ENCODE measurements around the gene WNT6. TPM values are rescaled to one million over a fixed set of nuclear protein-coding genes. Genes with fewer than 3 reads are reported as not detected.

The WNT6 gene
- total and polyA plus RNA-seq, 12 donors = 0.15 to 3.0 (median 0.75) TPM

- no peaks in the 10 kb centered on the region for H3K36me3 ChIP-seq
- H3K4me3 ChIP-seq = no peak overlapping the region
- H3K27me3 ChIP-seq = peaks cover 0 to 62% (median 32%) of the 10 kb centered on the region in 7 donors
- peak overlapping the region; percentile 5 to 87 (median 67) for H3K27ac ChIP-seq
- peaks cover 0 to 28% (median 13%) of the 10 kb centered on the region in 9 donors for H3K4me1 ChIP-seq
- TF ChIP-seq CTCF (IDR thresholded peaks at IDR 0.05) = no peak
- 63 to 64% methylated on average over 4 of the region's 4 CpGs for WGBS, 2 donors
- DNase-seq (no peak), ATAC-seq (peak in 2 of 8 donors; percentile 1 to 8)
- H3K9me3 ChIP-seq = peaks cover 0 to 15% (median 5%) of the 10 kb centered on the region in 11 donors
- intact Hi-C loops (cut with DNase I) = loop anchor here in 1 of 10 donors (10.0 kb wide), 1 partner anchor 118 kb away; the partner anchor contains the start of gene TTLL4
Observed at GRCh38 chr2:218833023-218833609, 26.5 kb upstream of the WNT6 start.

GRCh38 chr2:218834685-218835084 is 24.9 kb upstream of the WNT6 start:
- TF ChIP-seq CTCF (IDR thresholded peaks at IDR 0.05) = no peak
- Histone ChIP-seq H3K4me1 (peaks cover 0 to 34% (median 13%) of the 10 kb centered on the region in 9 donors), H3K36me3 (no peaks in the 10 kb centered on the region), H3K9me3 (peaks cover 0 to 24% (median 5%) of the 10 kb centered on the region in 11 donors), H3K27ac (no peak overlapping the region), H3K4me3 (no peak overlapping the region), H3K27me3 (peaks cover 0 to 56% (median 26%) of the 10 kb centered on the region in 7 donors)
- ATAC-seq (no peak), DNase-seq (no peak)
- WGBS, 2 donors = 68 to 76% methylated on average over 4 of the region's 4 CpGs
- intact Hi-C loops (cut with DNase I) = loop anchor here in 1 of 10 donors (10.0 kb wide), 1 partner anchor 120 kb away; the partner anchor contains the start of gene TTLL4

- Histone ChIP-seq H3K4me3 (no peak overlapping the region), H3K4me1 (peaks cover 0 to 26% (median 1%) of the 10 kb centered on the region in 9 donors), H3K36me3 (no peaks in the 10 kb centered on the region), H3K9me3 (peaks cover 0 to 31% (median 5%) of the 10 kb centered on the region in 11 donors), H3K27me3 (peaks cover 0 to 41% (median 11%) of the 10 kb centered on the region in 7 donors), H3K27ac (no peak overlapping the region)
- 94 to 97% methylated on average over 2 of the region's 2 CpGs for WGBS, 2 donors
- TF ChIP-seq CTCF (IDR thresholded peaks at IDR 0.05) = no peak
- DNase-seq (no peak), ATAC-seq (no peak)
- intact Hi-C loops (cut with DNase I) = loop anchor here in 1 of 10 donors (10.0 kb wide), 1 partner anchor 123 kb away; the partner anchor contains the start of gene TTLL4
Observed at GRCh38 chr2:218837495-218837894, 22.1 kb upstream of the WNT6 start.

- Histone ChIP-seq H3K9me3 (peaks cover 0 to 33% (median 5%) of the 10 kb centered on the region in 11 donors), H3K27me3 (peaks cover 0 to 28% (median 11%) of the 10 kb centered on the region in 7 donors), H3K36me3 (no peaks in the 10 kb centered on the region), H3K4me3 (no peak overlapping the region), H3K4me1 (peaks cover 0 to 14% (median 0%) of the 10 kb centered on the region in 9 donors), H3K27ac (peak overlapping the region in 1 of 10 donors; percentile 27)
- DNase-seq = no peak
- WGBS, 2 donors = 67 to 79% methylated on average over 4 of the region's 4 CpGs
- ATAC-seq = peak in 1 of 8 donors; percentile 42
- intact Hi-C loops (cut with DNase I) = loop anchor here in 1 of 10 donors (10.0 kb wide), 1 partner anchor 125 kb away; the partner anchor contains the start of gene TTLL4
- no peak for TF ChIP-seq CTCF (IDR thresholded peaks at IDR 0.05)
Observed at GRCh38 chr2:218839430-218839829, 20.2 kb upstream of the WNT6 start.

Measured in heart right ventricle (tissue), 16 donors.